H1 (cell line): ENCODE measurements around the gene NDST3. TPM values are rescaled to one million over a fixed set of nuclear protein-coding genes. Genes with fewer than 3 reads are reported as not detected.

ENCODE experiments used
- CTCF ChIA-PET: fragments of 300-600 bp; sonication (Branson Sonifier 250); formaldehyde crosslinking; loops from one replicate; lab custom pipeline; 2021; ENCODE audit not compliant: partially characterized antibody; lab: Charles Lee
- POLR2A ChIA-PET: fragments of 300-600 bp; sonication (Branson Sonifier 250); formaldehyde crosslinking; loops from one replicate; lab custom pipeline; 2021; ENCODE audit warnings: inconsistent platforms; ENCODE audit not compliant: partially characterized antibody; lab: Charles Lee
- DNase-seq, 2 experiments: peaks; one replicate each; pipeline versions ENCODE4 v3.0.0 to v3.0.0-alpha.2; 2010 to 2022; ENCODE audit warnings: low spot score in 2 of 2, low read depth in 1 of 2, mixed read lengths in 1 of 2
- FAIRE-seq: peaks from 2 replicates; lab custom pipeline; 2011; peaks lifted over from hg19 to GRCh38; lab: Jason Lieb, UNC
- H2AFZ ChIP-seq: 2 replicates; pipeline ENCODE4 v1.8.1; 2012; ENCODE audit warnings: low read length, inconsistent platforms
- H2AK5ac ChIP-seq: 2 replicates; pipeline ENCODE4 v1.6.1; 2013; ENCODE audit warnings: low read depth, low read length
- H2BK120ac ChIP-seq: replicated peaks from 2 replicates; pipeline ENCODE3; 2013; ENCODE audit warnings: low read depth, low read length, inconsistent platforms
- H2BK12ac ChIP-seq: 2 replicates; pipeline ENCODE4 v1.6.1; 2013; ENCODE audit warnings: low read depth, low read length
- H2BK15ac ChIP-seq: 2 replicates; pipeline ENCODE4 v1.6.1; 2013; ENCODE audit warnings: low read length
- H2BK20ac ChIP-seq: 2 replicates; pipeline ENCODE4 v1.6.1; 2013; ENCODE audit warnings: low read length
- H2BK5ac ChIP-seq: 2 replicates; pipeline ENCODE4 v1.6.1; 2013; ENCODE audit warnings: low read depth, low read length
- H3K14ac ChIP-seq: 2 replicates; pipeline ENCODE4 v1.6.1; 2013; ENCODE audit warnings: inconsistent platforms; ENCODE audit not compliant: insufficient read length
- H3K18ac ChIP-seq: 2 replicates; pipeline ENCODE4 v1.6.1; 2013; ENCODE audit warnings: low read length; ENCODE audit errors: extremely low read depth
- H3K23ac ChIP-seq: 2 replicates; pipeline ENCODE4 v1.6.1; 2013; ENCODE audit warnings: inconsistent platforms; ENCODE audit not compliant: insufficient read length
- H3K23me2 ChIP-seq: 2 replicates; pipeline ENCODE4 v1.6.1; 2013; ENCODE audit warnings: low read depth, low read length
- H3K27ac ChIP-seq: 2 replicates; pipeline ENCODE4 v1.6.1; 2011; ENCODE audit warnings: low read depth, low read length, inconsistent platforms
- H3K27me3 ChIP-seq, 4 experiments: replicated peaks in 1 of 4; 1 replicate in 1 of 4; 2 replicates in 3 of 4; pipeline versions ENCODE4 v1.6.1 to v1.8.1; 2011 to 2013; ENCODE audit warnings: low read length in 3 of 4, mild to moderate bottlenecking in 3 of 4, inconsistent platforms in 2 of 4, mixed read lengths in 2 of 4, moderate library complexity in 1 of 4; ENCODE audit not compliant: control insufficient read depth in 3 of 4, insufficient read depth in 3 of 4; ENCODE audit errors: extremely low read depth in 1 of 4
- H3K36me3 ChIP-seq, 4 experiments: 2 replicates each; pipeline versions ENCODE4 v1.6.1 to v1.8.1; 2011 to 2013; ENCODE audit warnings: mild to moderate bottlenecking in 4 of 4, low read length in 3 of 4, moderate library complexity in 2 of 4, control low read depth in 1 of 4, inconsistent platforms in 1 of 4; ENCODE audit not compliant: insufficient read depth in 4 of 4, control insufficient read depth in 2 of 4
- H3K4ac ChIP-seq: replicated peaks from 2 replicates; pipeline ENCODE3; 2013; ENCODE audit warnings: low read length, low read depth, mixed read lengths, inconsistent platforms; ENCODE audit not compliant: insufficient read length
- H3K4me1 ChIP-seq, 4 experiments: replicated peaks in 1 of 4; 1 replicate in 1 of 4; 2 replicates in 3 of 4; pipeline versions ENCODE4 v1.6.1 to v1.8.1; 2011 to 2013; ENCODE audit warnings: low read length in 3 of 4, inconsistent platforms in 2 of 4, mixed read lengths in 1 of 4; ENCODE audit not compliant: insufficient read depth in 4 of 4, control insufficient read depth in 3 of 4
- H3K4me2 ChIP-seq, 2 experiments: 2 replicates each; pipeline versions ENCODE4 v1.6.1 to v1.8.1; 2011 to 2013; ENCODE audit warnings: low read depth in 2 of 2, low read length in 2 of 2, control low read depth in 1 of 2, inconsistent platforms in 1 of 2, mild to moderate bottlenecking in 1 of 2; ENCODE audit not compliant: insufficient read depth in 1 of 2
- H3K4me3 ChIP-seq, 4 experiments: fragments of 200-600, 300-600 bp in 1 of 4; sonication (generic), shearing (Covaris generic), sonication (Bioruptor Twin) in 1 of 4; 2 replicates each; pipeline versions ENCODE4 v1.5.1 to v1.8.1; 2011 to 2016; ENCODE audit warnings: low read length in 4 of 4, low read depth in 3 of 4, control low read depth in 2 of 4, inconsistent platforms in 2 of 4, mild to moderate bottlenecking in 2 of 4, mixed read lengths in 1 of 4, moderate library complexity in 1 of 4; ENCODE audit not compliant: insufficient read depth in 2 of 4; ENCODE audit errors: extremely low read depth in 1 of 4
- H3K56ac ChIP-seq: replicated peaks from 2 replicates; pipeline ENCODE3; 2013; ENCODE audit warnings: low read depth, mild to moderate bottlenecking, mixed read lengths, low read length, inconsistent platforms; ENCODE audit not compliant: insufficient read length
- H3K79me1 ChIP-seq: 2 replicates; pipeline ENCODE4 v1.6.1; 2013; ENCODE audit warnings: low read depth, low read length, control low read depth
- H3K79me2 ChIP-seq, 2 experiments: 2 replicates each; pipeline versions ENCODE4 v1.6.1 to v1.8.1; 2012 to 2013; ENCODE audit warnings: low read length in 2 of 2, mild to moderate bottlenecking in 2 of 2, inconsistent platforms in 1 of 2; ENCODE audit not compliant: insufficient read depth in 2 of 2, control insufficient read depth in 1 of 2
- H3K9ac ChIP-seq, 4 experiments: replicated peaks in 1 of 4; 1 replicate in 1 of 4; 2 replicates in 3 of 4; pipeline versions ENCODE4 v1.6.1 to v1.8.1; 2011 to 2013; ENCODE audit warnings: low read depth in 3 of 4, low read length in 3 of 4, control low read depth in 2 of 4, mild to moderate bottlenecking in 2 of 4, moderate library complexity in 2 of 4, inconsistent platforms in 1 of 4; ENCODE audit errors: extremely low read depth in 1 of 4
- H3K9me3 ChIP-seq, 2 experiments: 2 replicates each; pipeline versions ENCODE4 v1.6.1 to v1.8.1; 2012 to 2013; ENCODE audit warnings: mild to moderate bottlenecking in 2 of 2, moderate library complexity in 2 of 2, control low read depth in 1 of 2, inconsistent platforms in 1 of 2, low read depth in 1 of 2, low read length in 1 of 2, mixed read lengths in 1 of 2; ENCODE audit not compliant: insufficient read depth in 2 of 2
- H4K20me1 ChIP-seq, 2 experiments: replicated peaks in 1 of 2; 2 replicates each; pipeline versions ENCODE3 to v1.8.1; 2011 to 2013; ENCODE audit warnings: inconsistent platforms in 2 of 2, low read length in 2 of 2, mild to moderate bottlenecking in 1 of 2; ENCODE audit not compliant: insufficient read depth in 2 of 2, control insufficient read depth in 1 of 2
- H4K5ac ChIP-seq: 2 replicates; pipeline ENCODE4 v1.6.1; 2013; ENCODE audit warnings: low read length, low read depth, mixed read lengths, inconsistent platforms; ENCODE audit not compliant: insufficient read length
- H4K8ac ChIP-seq: 2 replicates; pipeline ENCODE4 v1.8.0; 2013; ENCODE audit warnings: mild to moderate bottlenecking, moderate library complexity, low read length, inconsistent platforms; ENCODE audit not compliant: insufficient read depth; ENCODE audit errors: extremely low read depth
- H4K91ac ChIP-seq: replicated peaks from 2 replicates; pipeline ENCODE3; 2013; ENCODE audit warnings: low read length, mixed read lengths, inconsistent platforms; ENCODE audit not compliant: insufficient read length
- CTCF ChIP-seq, 3 experiments: IDR thresholded peaks; 1 replicate in 2 of 3; 2 replicates in 1 of 3; pipeline versions ENCODE4 v1.5.1 to v1.6.1; 2011; ENCODE audit warnings: low read length in 3 of 3, mild to moderate bottlenecking in 3 of 3, inconsistent platforms in 2 of 3, low read depth in 1 of 3, moderate library complexity in 1 of 3; ENCODE audit not compliant: insufficient read depth in 1 of 3; ENCODE audit errors: control extremely low read depth in 1 of 3
- GABPA ChIP-seq: IDR thresholded peaks from 2 replicates; pipeline ENCODE4 v1.6.1; 2011; ENCODE audit warnings: mild to moderate bottlenecking, low read length, moderate library complexity, borderline replicate concordance; ENCODE audit not compliant: insufficient read depth
- JUND ChIP-seq: IDR thresholded peaks from 2 replicates; pipeline ENCODE4 v1.6.1; 2011; ENCODE audit warnings: mild to moderate bottlenecking, improper control_type of control experiment, low read length
- NANOG ChIP-seq: IDR thresholded peaks from 2 replicates; pipeline ENCODE4 v1.6.1; 2011; ENCODE audit warnings: low read length, low read depth, mild to moderate bottlenecking, inconsistent platforms; ENCODE audit not compliant: insufficient read depth, poor library complexity, severe bottlenecking
- POLR2AphosphoS5 ChIP-seq: IDR thresholded peaks from 2 replicates; pipeline ENCODE4 v1.6.1; 2011; ENCODE audit warnings: low read depth, low read length
- RAD21 ChIP-seq, 2 experiments: IDR thresholded peaks in 1 of 2; conservative IDR thresholded peaks in 1 of 2; 2 replicates each; pipeline ENCODE4 v1.6.1; 2011; ENCODE audit warnings: low read depth in 2 of 2, low read length in 2 of 2, improper control_type of control experiment in 1 of 2, inconsistent platforms in 1 of 2, mild to moderate bottlenecking in 1 of 2, moderate library complexity in 1 of 2
- SP4 ChIP-seq: IDR thresholded peaks from 2 replicates; pipeline ENCODE4 v1.6.1; 2012; ENCODE audit warnings: low read length, inconsistent platforms
- TAF1 ChIP-seq: IDR thresholded peaks from 2 replicates; pipeline ENCODE4 v1.6.1; 2011; ENCODE audit warnings: mild to moderate bottlenecking, low read depth, low read length
- USF2 ChIP-seq: IDR thresholded peaks from 2 replicates; pipeline ENCODE4 v1.6.1; 2011; ENCODE audit warnings: low read length, improper control_type of control experiment
- WGBS, 2 experiments: shearing (Covaris generic) in 1 of 2; methylation state at CpG; one replicate each; pipeline versions ENCODE4 v1.1.6 to v1.1.7; 2013 to 2015; ENCODE audit warnings: low lambda C conversion rate in 2 of 2, mixed read lengths in 2 of 2, inconsistent platforms in 1 of 2, low coverage in 1 of 2, missing lambda C conversion rate in 1 of 2; ENCODE audit not compliant: insufficient replicate concordance in 2 of 2, insufficient coverage in 1 of 2, insufficient read length in 1 of 2; ENCODE audit errors: extremely low coverage in 1 of 2, missing lambda C conversion rate in 1 of 2; 5-methylcytosine and 5-hydroxymethylcytosine counted together
- polyA plus RNA-seq, 7 experiments: library from polyadenylated mRNA; depleted of rRNA in 3 of 7; stranded (reverse) in 5 of 7; unstranded in 2 of 7; fragments of >200 nt in 5 of 7; fragments of 200-250 nt in 2 of 7; gene quantifications; 1 replicate in 5 of 7; 2 replicates in 1 of 7; 4 replicates in 1 of 7; pipeline versions ENCODE4 v1.2.1 to v1.2.3, GENCODE V29; 2011 to 2013; ENCODE audit warnings: missing spikeins in 2 of 7, mixed read lengths in 2 of 7
- total RNA-seq: library from RNA; stranded (reverse); fragmentation: NEBNext Ultra II Directional; extraction: Animal tissue kit (Norgen Biotek cat#: 25700); gene quantifications from 2 replicates; pipeline ENCODE4 v1.2.1, GENCODE V29; 2021

NDST3 gene
- total and polyA plus RNA-seq, 2 of the 8 experiments (the other 6 are each of a cell fraction or from before 2014, with no cell fraction given) = 0.35 to 0.60 TPM

- H3K4me3 ChIP-seq = no peak overlapping the region
- H4K5ac ChIP-seq = no peak overlapping the region
- no peak overlapping the region for H3K18ac ChIP-seq
- no peaks in the 10 kb centered on the region; the same call in 1 of the 2 replicates for H3K23me2 ChIP-seq
- FAIRE-seq (no peak), DNase-seq (no peak)
- H3K36me3 ChIP-seq = no peaks in the 10 kb centered on the region
- POLR2A ChIA-PET = no interaction called here
- no peak overlapping the region for H3K56ac ChIP-seq
- H3K14ac ChIP-seq = no peak overlapping the region
- H2BK5ac ChIP-seq = no peak overlapping the region
- H2BK20ac ChIP-seq = no peak overlapping the region
- H3K79me1 ChIP-seq = no peaks in the 10 kb centered on the region
- no peak overlapping the region for H2AK5ac ChIP-seq
- H3K27ac ChIP-seq = no peak overlapping the region
- H3K79me2 ChIP-seq = no peaks in the 10 kb centered on the region
- H3K9me3 ChIP-seq = no peaks in the 10 kb centered on the region
- H4K8ac ChIP-seq = no peak overlapping the region
- no peak overlapping the region for H3K9ac ChIP-seq
- no peak overlapping the region for H3K4me2 ChIP-seq
- no peak overlapping the region for H3K4ac ChIP-seq
- no peaks in the 10 kb centered on the region for H3K27me3 ChIP-seq
- no peaks in the 10 kb centered on the region for H3K4me1 ChIP-seq
- CTCF ChIA-PET = interaction anchor here (0.6 to 3.4 kb wide), 27 partner anchors 10 to 1090 kb away, joined by 3 to 24 read pairs (median 3); no protein-coding TSS in a partner anchor
- H3K23ac ChIP-seq = no peak overlapping the region
- no peaks in the 10 kb centered on the region for H4K20me1 ChIP-seq
- no peak overlapping the region for H2BK12ac ChIP-seq
- H4K91ac ChIP-seq = no peak overlapping the region
- no peak overlapping the region for H2AFZ ChIP-seq
- WGBS, 2 experiments = 48% methylated on average over 3 of the region's 3 CpGs; no CpG with 5 or more reads in 1 of the 2 experiments
- H2BK120ac ChIP-seq = no peak overlapping the region
- H2BK15ac ChIP-seq = no peak overlapping the region
- TF ChIP-seq POLR2AphosphoS5 (no peak), RAD21 (IDR thresholded peaks at IDR 0.05 in 1 of 2, conservative IDR thresholded peaks at IDR 0.05 in 1 of 2; ENCODE audit: low read depth in 2 of 2, low read length in 2 of 2) (peak; percentile 84 to 88), GABPA (no peak), SP4 (no peak), USF2 (no peak), CTCF (IDR thresholded peaks at IDR 0.05; ENCODE audit: control extremely low read depth in 1 of 3, insufficient read depth in 1 of 3, low read depth in 1 of 3, low read length in 3 of 3) (peak in 2 of 3 experiments; percentile 40 to 51; a peak in 2 of 4 replicates), TAF1 (no peak), JUND (no peak), NANOG (no peak)
These were observed 190.1 kb downstream of the NDST3 start for GRCh38 chr4:118224243-118224829.
